BE2C (cell line): ENCODE results near the gene HK3.

Experiments used
- DNase-seq: peaks from one replicate; pipeline ENCODE4 v3.0.0-alpha.2; 2020
- H3K27me3 ChIP-seq: fragments of 250-450 bp; sonication (Bioruptor Pico); 2 replicates; pipeline ENCODE4 v1.5.1; 2020; ENCODE audit warnings: mild to moderate bottlenecking
- H3K36me3 ChIP-seq: fragments of 250-450 bp; sonication (Bioruptor Pico); 2 replicates; pipeline ENCODE4 v1.5.1; 2020; ENCODE audit warnings: mild to moderate bottlenecking
- H3K4me1 ChIP-seq: fragments of 250-450 bp; sonication (Bioruptor Pico); 2 replicates; pipeline ENCODE4 v1.5.1; 2020
- H3K4me3 ChIP-seq: 2 replicates; pipeline ENCODE4 v1.5.1; 2011; ENCODE audit warnings: low read depth, low read length
- H3K9me3 ChIP-seq: fragments of 250-450 bp; sonication (Bioruptor Pico); 2 replicates; pipeline ENCODE4 v1.5.1; 2020
- CTCF ChIP-seq: IDR thresholded peaks from 2 replicates; pipeline ENCODE4 v1.5.1; 2012; ENCODE audit warnings: mild to moderate bottlenecking, low read depth, low read length

HK3 gene

GRCh38 chr5:176879663-176880361 is 19.3 kb downstream of the HK3 start:
- DNase-seq = no peak
- peaks cover 5% of the 10 kb centered on the region; the same call in 1 of the 2 replicates for H3K36me3 ChIP-seq
- H3K27me3 ChIP-seq = no peaks in the 10 kb centered on the region; the same call in 1 of the 2 replicates

GRCh38 chr5:176878906-176879662 is 20.1 kb downstream of the HK3 start:
- no peak overlapping the region for H3K4me3 ChIP-seq
- peaks cover 18% of the 10 kb centered on the region for H3K4me1 ChIP-seq
- no peaks in the 10 kb centered on the region for H3K9me3 ChIP-seq
- no peaks in the 10 kb centered on the region; the same call in 1 of the 2 replicates for H3K27me3 ChIP-seq
- H3K36me3 ChIP-seq = peaks cover 5% of the 10 kb centered on the region; the same call in 1 of the 2 replicates
- DNase-seq = no peak
- TF ChIP-seq CTCF = no peak

More at GRCh38 chr5:176879663-176880361, 19.3 kb downstream of the HK3 start:
- no peak for TF ChIP-seq CTCF
- Histone ChIP-seq H3K4me3 (no peak overlapping the region), H3K9me3 (no peaks in the 10 kb centered on the region), H3K4me1 (peaks cover 22% of the 10 kb centered on the region)

- no peak for TF ChIP-seq CTCF
- Histone ChIP-seq H3K9me3 (no peaks in the 10 kb centered on the region), H3K27me3 (no peaks in the 10 kb centered on the region; the same call in 1 of the 2 replicates)
Measured at GRCh38 chr5:176878463-176878862, 20.7 kb downstream of the HK3 start.

GRCh38 chr5:176877793-176878331 is 21.3 kb downstream of the HK3 start:
- H3K36me3 ChIP-seq = peaks cover 5% of the 10 kb centered on the region; the same call in 1 of the 2 replicates
- no peak for TF ChIP-seq CTCF
- peaks cover 12% of the 10 kb centered on the region for H3K4me1 ChIP-seq
- no peak overlapping the region for H3K4me3 ChIP-seq
- H3K9me3 ChIP-seq = no peaks in the 10 kb centered on the region
- H3K27me3 ChIP-seq = no peaks in the 10 kb centered on the region; the same call in 1 of the 2 replicates
- DNase-seq = no peak

More at GRCh38 chr5:176878463-176878862, 20.7 kb downstream of the HK3 start:
- H3K4me1 ChIP-seq = peaks cover 12% of the 10 kb centered on the region
- H3K4me3 ChIP-seq = no peak overlapping the region
- H3K36me3 ChIP-seq = peaks cover 5% of the 10 kb centered on the region; the same call in 1 of the 2 replicates
- no peak for DNase-seq

- Histone ChIP-seq H3K9me3 (no peaks in the 10 kb centered on the region), H3K27me3 (no peaks in the 10 kb centered on the region; the same call in 1 of the 2 replicates), H3K4me3 (no peak overlapping the region), H3K4me1 (peaks cover 12% of the 10 kb centered on the region), H3K36me3 (peaks cover 4% of the 10 kb centered on the region; the same call in 1 of the 2 replicates)
- no peak for DNase-seq
- TF ChIP-seq CTCF = no peak
Measured at GRCh38 chr5:176876506-176877431, 22.4 kb downstream of the HK3 start.
